PFSK-1 (cell line): ENCODE results near the gene FBXO27.

Experiments used
- FOXP2 ChIP-seq: optimal IDR thresholded peaks from 2 replicates; pipeline ENCODE3; 2011; ENCODE audit warnings: borderline replicate concordance, control low read depth, inconsistent platforms; ENCODE audit not compliant: insufficient read depth; ENCODE audit errors: extremely low read length, extremely low read depth
- POLR2AphosphoS5 ChIP-seq: IDR thresholded peaks from 2 replicates; pipeline ENCODE4 v1.6.1; 2012; ENCODE audit warnings: low read depth, mild to moderate bottlenecking, control low read depth, low read length, moderate library complexity
- SIN3A ChIP-seq: IDR thresholded peaks from 2 replicates; pipeline ENCODE4 v1.6.1; 2012; ENCODE audit warnings: mild to moderate bottlenecking, low read length, moderate library complexity, borderline replicate concordance; ENCODE audit not compliant: insufficient read depth
- TAF1 ChIP-seq: IDR thresholded peaks from 2 replicates; pipeline ENCODE4 v1.6.1; 2012; ENCODE audit warnings: low read length, control low read depth, borderline replicate concordance; ENCODE audit not compliant: insufficient read depth
- TF ChIP-seq, protein P1 (sequence below), 2 experiments: IDR thresholded peaks; 2 replicates each; pipeline versions ENCODE4 v1.6.1 to v1.8.0; 2011 to 2012; ENCODE audit warnings: low read depth in 2 of 2, low read length in 2 of 2, control low read depth in 1 of 2, inconsistent platforms in 1 of 2, mild to moderate bottlenecking in 1 of 2, moderate library complexity in 1 of 2; ENCODE audit not compliant: insufficient read depth in 1 of 2

FBXO27 gene

GRCh38 chr19:38975861-38976271 is 56.5 kb downstream of the FBXO27 start:
- TF ChIP-seq, protein P1, sequence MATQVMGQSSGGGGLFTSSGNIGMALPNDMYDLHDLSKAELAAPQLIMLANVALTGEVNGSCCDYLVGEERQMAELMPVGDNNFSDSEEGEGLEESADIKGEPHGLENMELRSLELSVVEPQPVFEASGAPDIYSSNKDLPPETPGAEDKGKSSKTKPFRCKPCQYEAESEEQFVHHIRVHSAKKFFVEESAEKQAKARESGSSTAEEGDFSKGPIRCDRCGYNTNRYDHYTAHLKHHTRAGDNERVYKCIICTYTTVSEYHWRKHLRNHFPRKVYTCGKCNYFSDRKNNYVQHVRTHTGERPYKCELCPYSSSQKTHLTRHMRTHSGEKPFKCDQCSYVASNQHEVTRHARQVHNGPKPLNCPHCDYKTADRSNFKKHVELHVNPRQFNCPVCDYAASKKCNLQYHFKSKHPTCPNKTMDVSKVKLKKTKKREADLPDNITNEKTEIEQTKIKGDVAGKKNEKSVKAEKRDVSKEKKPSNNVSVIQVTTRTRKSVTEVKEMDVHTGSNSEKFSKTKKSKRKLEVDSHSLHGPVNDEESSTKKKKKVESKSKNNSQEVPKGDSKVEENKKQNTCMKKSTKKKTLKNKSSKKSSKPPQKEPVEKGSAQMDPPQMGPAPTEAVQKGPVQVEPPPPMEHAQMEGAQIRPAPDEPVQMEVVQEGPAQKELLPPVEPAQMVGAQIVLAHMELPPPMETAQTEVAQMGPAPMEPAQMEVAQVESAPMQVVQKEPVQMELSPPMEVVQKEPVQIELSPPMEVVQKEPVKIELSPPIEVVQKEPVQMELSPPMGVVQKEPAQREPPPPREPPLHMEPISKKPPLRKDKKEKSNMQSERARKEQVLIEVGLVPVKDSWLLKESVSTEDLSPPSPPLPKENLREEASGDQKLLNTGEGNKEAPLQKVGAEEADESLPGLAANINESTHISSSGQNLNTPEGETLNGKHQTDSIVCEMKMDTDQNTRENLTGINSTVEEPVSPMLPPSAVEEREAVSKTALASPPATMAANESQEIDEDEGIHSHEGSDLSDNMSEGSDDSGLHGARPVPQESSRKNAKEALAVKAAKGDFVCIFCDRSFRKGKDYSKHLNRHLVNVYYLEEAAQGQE (IDR thresholded peaks at IDR 0.05; ENCODE audit: insufficient read depth in 1 of 2, low read depth in 2 of 2, low read length in 2 of 2): no peak
- no peak for TF ChIP-seq FOXP2
- TF ChIP-seq SIN3A: no peak
- TF ChIP-seq TAF1: no peak
- TF ChIP-seq POLR2AphosphoS5: no peak

- no peak for TF ChIP-seq TAF1
- TF ChIP-seq, protein P1 (IDR thresholded peaks at IDR 0.05; ENCODE audit: insufficient read depth in 1 of 2, low read depth in 2 of 2, low read length in 2 of 2): no peak
- no peak for TF ChIP-seq POLR2AphosphoS5
- TF ChIP-seq SIN3A: no peak
- TF ChIP-seq FOXP2: no peak
Observed at GRCh38 chr19:38975214-38975860, 57.0 kb downstream of the FBXO27 start, which contains the start of gene FBXO17. TSS of gene FBXO17 (minus strand) at chr19:38975742. CDS start at chr19:38950319, 25,423 bp downstream.

GRCh38 chr19:38974624-38975213 is 57.6 kb downstream of the FBXO27 start:
- TF ChIP-seq TAF1 (no peak), POLR2AphosphoS5 (no peak), SIN3A (no peak), FOXP2 (no peak)
- TF ChIP-seq, protein P1 (IDR thresholded peaks at IDR 0.05; ENCODE audit: insufficient read depth in 1 of 2, low read depth in 2 of 2, low read length in 2 of 2): no peak
